Activated CD8-positive, alpha-beta memory T cell treated with anti-CD3 and anti-CD28 coated beads, Interleukin-2, amount 10 ng/mL, durations not matched to agents 7 days and 5 days (primary cell): Measurements from ENCODE around the gene C1QTNF4. TPM values are rescaled to one million over a fixed set of nuclear protein-coding genes. Genes with fewer than 3 reads are reported as not detected.
"Not testable (repeated sequence)": the region's sequence is repeated elsewhere in the genome, so short reads cannot be mapped to it uniquely, and the experiment has no call there.

ENCODE experiments used
- ATAC-seq: fragments of 150-1000 bp; cut with Tn5 transposase; one replicate; pipeline ENCODE4 v1.10.0; 2021; ENCODE audit warnings: moderate library complexity
- CTCF ChIA-PET: fragments of 350-600 bp; sonication (Branson Sonifier 250); formaldehyde crosslinking; loops from one replicate; lab custom pipeline; 2021; ENCODE audit warnings: antibody characterized with exemption; lab: Charles Lee
- DNase-seq: peaks from one replicate; pipeline ENCODE4 v3.0.0-alpha.2; 2020
- H3K27ac Mint-ChIP-seq: one replicate; pipeline ENCODE4 v1.8.0; 2021; ENCODE audit warnings: mild to moderate bottlenecking, mixed read lengths
- H3K27me3 Mint-ChIP-seq: one replicate; pipeline ENCODE4 v1.8.0; 2021; ENCODE audit warnings: mixed read lengths
- H3K36me3 Mint-ChIP-seq: one replicate; pipeline ENCODE4 v1.8.0; 2021; ENCODE audit warnings: mild to moderate bottlenecking, mixed read lengths
- H3K4me1 Mint-ChIP-seq: one replicate; pipeline ENCODE4 v1.8.0; 2021; ENCODE audit warnings: mixed read lengths
- H3K4me3 Mint-ChIP-seq: one replicate; pipeline ENCODE4 v1.8.0; 2021; ENCODE audit warnings: mild to moderate bottlenecking, moderate library complexity, mixed read lengths
- H3K9me3 Mint-ChIP-seq: one replicate; pipeline ENCODE4 v1.8.0; 2022; ENCODE audit warnings: low read depth, mixed read lengths
- total RNA-seq, 2 experiments: library from RNA; stranded (reverse); gene quantifications; one replicate each; pipeline ENCODE4 v1.2.3, GENCODE V29; 2021

C1QTNF4 gene
- total RNA-seq, 2 experiments from 2014 or later: 0.23 TPM; not detected in 1

DNA sequence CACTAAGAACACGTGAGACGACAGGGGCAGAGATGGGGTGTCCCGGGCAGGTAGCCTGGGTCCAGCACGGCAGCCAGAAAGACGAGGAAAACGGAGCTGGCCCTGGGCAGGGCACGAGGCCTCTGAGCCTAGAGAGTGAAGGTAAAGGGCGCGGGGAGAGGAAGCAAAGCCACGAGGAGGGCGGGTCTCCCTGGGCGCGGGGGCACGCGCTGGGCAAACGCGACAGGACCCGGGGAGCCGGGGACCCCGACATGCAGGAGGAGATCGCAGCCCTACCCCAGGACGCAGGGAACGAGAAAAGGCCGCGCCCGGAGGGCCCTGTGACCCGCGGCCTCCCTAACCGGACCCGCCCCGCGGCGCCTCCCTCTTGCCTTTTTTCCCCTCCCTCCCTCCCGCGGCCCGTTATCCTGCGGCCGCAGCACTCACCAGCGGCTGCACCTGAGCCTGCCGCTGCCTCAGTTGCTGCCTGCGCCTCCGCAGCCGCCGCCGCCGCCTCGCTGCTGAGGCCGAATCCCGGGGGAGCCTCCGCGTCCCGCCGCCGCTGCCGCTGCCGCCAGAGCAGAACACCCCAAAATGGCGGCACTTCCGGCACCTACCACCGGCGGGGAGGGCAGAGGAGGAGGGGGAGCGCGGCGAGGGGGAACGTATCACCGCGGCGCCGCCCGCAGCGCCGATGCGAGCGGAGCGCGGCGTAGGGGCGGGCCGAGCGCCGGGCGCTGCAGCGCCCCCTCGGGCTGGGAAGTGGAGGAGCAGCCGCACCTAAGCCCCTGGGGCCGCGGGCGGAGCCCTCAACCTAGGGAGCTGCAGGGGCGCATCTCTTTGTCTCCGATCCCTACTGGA, 41.4 kb downstream of the C1QTNF4 start, which contains the start of gene CELF1:
TSS of gene CELF1 (minus strand) at position 567 of the 840 bp plus-strand sequence. CDS start 53,609 bp downstream, outside the sequence.
- CTCF ChIA-PET: interaction anchor here (0.6 to 4.0 kb wide), 22 partner anchors 12 to 338 kb away, joined by 3 to 48 read pairs (median 3); partner anchors contain the start of genes AGBL2, DDB2, KBTBD4 and NDUFS3
- Mint-ChIP-seq H3K9me3 (no peaks in the 10 kb centered on the region), H3K27ac (peak within 1 kb of the TSS; percentile 92), H3K36me3 (peaks cover 14% of the 10 kb centered on the region), H3K4me1 (peaks cover 39% of the 10 kb centered on the region), H3K4me3 (peak within 1 kb of the TSS; percentile 90), H3K27me3 (no peaks in the 10 kb centered on the region)
- DNase-seq: peak; percentile 95
- ATAC-seq: peak; percentile 92

GRCh38 chr11:47552056-47552565, 42.1 kb downstream of the C1QTNF4 start:
- DNase-seq: peak; percentile 55
- H3K27me3 Mint-ChIP-seq: no peaks in the 10 kb centered on the region
- H3K4me1 Mint-ChIP-seq: peaks cover 43% of the 10 kb centered on the region
- peak overlapping the region; percentile 90 for H3K4me3 Mint-ChIP-seq
- peaks cover 15% of the 10 kb centered on the region for H3K36me3 Mint-ChIP-seq
- H3K27ac Mint-ChIP-seq: peak overlapping the region; percentile 92
- no peaks in the 10 kb centered on the region for H3K9me3 Mint-ChIP-seq
- CTCF ChIA-PET: interaction anchor here (0.7 to 4.0 kb wide), 15 partner anchors 11 to 515 kb away, joined by 3 to 48 read pairs (median 4); partner anchors contain the start of genes AGBL2, KBTBD4, NDUFS3 and PTPMT1
- peak; percentile 0 for ATAC-seq

DNA sequence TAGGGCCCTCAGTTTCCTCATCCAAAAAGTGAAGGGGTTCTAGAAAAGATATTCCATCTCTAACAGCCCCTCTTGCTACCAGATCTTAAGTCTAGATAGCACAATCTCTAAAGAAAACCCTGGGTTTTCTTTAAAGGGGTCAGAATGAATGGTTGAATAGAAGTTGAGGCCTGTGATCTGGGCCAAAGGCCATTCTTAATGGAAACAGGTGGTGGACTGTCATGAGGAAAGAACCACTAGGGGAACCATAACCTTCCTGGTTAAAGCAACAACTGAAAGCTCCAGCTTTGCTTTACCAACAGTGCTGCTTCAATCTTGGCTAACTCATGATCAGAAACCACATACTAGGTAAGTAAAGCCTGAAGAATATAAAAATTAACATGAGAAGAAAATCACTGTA, 43.1 kb downstream of the C1QTNF4 start:
- H3K9me3 Mint-ChIP-seq: no peaks in the 10 kb centered on the region
- peaks cover 48% of the 10 kb centered on the region for H3K4me1 Mint-ChIP-seq
- no peak for ATAC-seq
- peak overlapping the region; percentile 90 for H3K4me3 Mint-ChIP-seq
- CTCF ChIA-PET: interaction anchor here (0.7 to 4.0 kb wide), 11 partner anchors 10 to 516 kb away, joined by 3 to 48 read pairs (median 4); partner anchors contain the start of genes KBTBD4, NDUFS3 and PTPMT1
- DNase-seq: no peak
- H3K27ac Mint-ChIP-seq: peak overlapping the region; percentile 92
- H3K27me3 Mint-ChIP-seq: no peaks in the 10 kb centered on the region
- peaks cover 20% of the 10 kb centered on the region for H3K36me3 Mint-ChIP-seq

DNA sequence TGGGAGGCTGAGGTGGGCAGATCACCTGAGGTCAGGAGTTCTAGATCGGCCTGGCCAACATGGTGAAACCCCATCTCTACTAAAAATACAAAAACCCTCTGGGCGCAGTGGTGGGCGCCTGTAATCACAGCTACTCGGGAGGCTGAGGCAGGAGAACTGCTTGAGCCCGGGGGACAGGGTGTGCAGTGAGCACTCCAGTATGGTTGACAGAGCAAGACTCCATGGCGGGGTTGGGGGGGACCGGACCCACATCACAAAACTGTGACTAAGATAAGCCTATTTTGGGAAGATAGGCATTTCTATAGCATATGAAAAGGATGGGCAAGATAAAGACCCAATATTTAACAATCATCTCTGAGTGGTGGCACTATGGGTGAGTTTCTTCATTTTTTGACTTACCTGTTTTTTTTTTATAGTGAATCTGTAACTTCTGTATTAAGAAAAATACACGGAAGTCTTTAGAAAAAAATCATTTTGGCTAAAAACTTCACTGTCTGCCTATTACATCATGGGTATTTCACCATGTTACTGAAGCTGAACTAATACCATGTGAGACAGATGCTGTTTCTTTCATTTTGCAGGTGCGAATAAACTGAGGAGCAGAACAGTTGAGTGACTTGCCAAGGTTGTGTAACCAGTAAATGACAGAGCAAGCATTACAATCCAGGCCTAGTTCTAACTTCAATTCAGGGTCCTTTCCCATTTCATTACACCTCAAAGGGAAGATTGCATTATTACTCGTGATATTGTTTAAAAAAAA, 43.7 kb downstream of the C1QTNF4 start:
- Mint-ChIP-seq H3K4me1 (peaks cover 48% of the 10 kb centered on the region), H3K27ac (peak overlapping the region; percentile 92)

GRCh38 chr11:47546274-47546673, 47.9 kb downstream of the C1QTNF4 start:
- H3K27me3 Mint-ChIP-seq, H3K27ac Mint-ChIP-seq, H3K9me3 Mint-ChIP-seq, CTCF ChIA-PET, H3K4me3 Mint-ChIP-seq, ATAC-seq, DNase-seq: not testable (repeated sequence)
- peaks cover 54% of the 10 kb centered on the region for H3K4me1 Mint-ChIP-seq
- H3K36me3 Mint-ChIP-seq: peaks cover 20% of the 10 kb centered on the region

More for the DNA sequence above, 43.7 kb downstream of the C1QTNF4 start:
- Mint-ChIP-seq H3K27me3 (no peaks in the 10 kb centered on the region), H3K36me3 (peaks cover 20% of the 10 kb centered on the region), H3K4me3 (peak overlapping the region; percentile 90), H3K9me3 (no peaks in the 10 kb centered on the region)
- CTCF ChIA-PET: interaction anchor here (1.3 to 4.0 kb wide), 4 partner anchors 10 to 158 kb away, joined by 3 to 19 read pairs (median 7); partner anchors contain the start of genes KBTBD4 and NDUFS3
- DNase-seq (no peak), ATAC-seq (no peak)

DNA sequence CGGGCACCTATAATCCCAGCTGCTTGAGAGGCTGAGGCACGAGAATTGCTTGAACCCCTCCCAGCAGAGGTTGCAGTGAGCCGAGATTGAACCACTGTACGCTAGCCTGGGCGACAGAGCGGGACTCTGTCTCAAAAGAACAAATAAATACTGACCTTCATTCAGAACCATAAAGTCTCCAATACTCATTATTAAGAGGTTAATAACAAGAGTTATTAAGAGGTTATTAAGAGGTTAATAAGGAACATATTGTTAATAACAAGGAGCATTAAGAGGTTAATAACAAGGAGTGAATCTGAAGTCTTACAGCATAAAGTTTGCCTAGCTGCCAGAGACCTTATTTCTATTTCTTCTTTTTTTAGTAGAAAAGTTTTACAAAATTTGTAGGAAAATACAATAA, 48.9 kb downstream of the C1QTNF4 start:
- peaks cover 22% of the 10 kb centered on the region for H3K36me3 Mint-ChIP-seq
- DNase-seq (no peak), ATAC-seq (no peak)
- H3K27me3 Mint-ChIP-seq: no peaks in the 10 kb centered on the region
- H3K27ac Mint-ChIP-seq: no peak overlapping the region
- no peaks in the 10 kb centered on the region for H3K9me3 Mint-ChIP-seq
- H3K4me3 Mint-ChIP-seq: no peak overlapping the region
- CTCF ChIA-PET: no interaction called here
- peaks cover 54% of the 10 kb centered on the region for H3K4me1 Mint-ChIP-seq

DNA sequence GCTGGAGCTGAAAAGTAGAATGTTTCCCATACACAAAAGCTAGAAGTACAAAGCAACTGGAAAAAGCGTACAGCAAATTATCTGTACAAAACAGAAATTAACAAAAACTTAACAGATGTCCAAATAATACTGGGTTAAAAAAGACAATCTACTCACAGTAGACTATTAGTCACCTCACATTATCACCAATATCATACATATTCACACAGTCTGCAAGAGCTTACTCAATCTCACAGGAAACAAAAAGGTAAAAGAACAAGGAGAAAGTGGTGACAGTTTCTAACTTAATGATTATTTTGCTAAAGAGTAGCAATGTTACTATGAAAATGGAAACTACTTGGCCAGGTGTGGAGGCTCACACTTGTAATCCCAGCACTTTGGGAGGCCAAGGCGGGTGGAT, 53.1 kb downstream of the C1QTNF4 start:
- Mint-ChIP-seq H3K36me3 (peaks cover 20% of the 10 kb centered on the region), H3K27me3 (no peaks in the 10 kb centered on the region), H3K9me3 (no peaks in the 10 kb centered on the region), H3K27ac (peak overlapping the region; percentile 66), H3K4me1 (peaks cover 42% of the 10 kb centered on the region), H3K4me3 (no peak overlapping the region)
- DNase-seq (no peak), ATAC-seq (no peak)
- CTCF ChIA-PET: interaction anchor here (1.5 to 2.9 kb wide), 3 partner anchors 10 to 23 kb away, joined by 4 to 10 read pairs (median 10); partner anchors contain the start of gene CELF1

DNA sequence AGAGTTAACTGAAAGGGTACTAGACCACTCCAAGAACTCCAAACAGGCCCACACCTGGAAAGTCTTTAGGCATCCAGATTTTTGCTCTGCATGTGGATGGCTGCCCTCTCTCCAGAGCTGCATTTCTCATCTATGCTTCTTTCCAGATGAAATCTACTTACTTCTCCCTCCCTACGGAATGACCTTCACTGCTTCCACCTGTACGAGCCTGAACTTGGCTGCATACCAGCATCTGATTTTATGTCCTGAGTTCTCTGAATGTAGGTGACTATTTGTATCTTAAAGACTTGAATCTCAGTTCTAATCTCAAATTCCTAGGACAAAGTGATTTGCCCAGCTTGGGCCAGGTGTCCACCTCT, 54.6 kb downstream of the C1QTNF4 start:
- Mint-ChIP-seq H3K4me3 (no peak overlapping the region), H3K4me1 (peaks cover 42% of the 10 kb centered on the region), H3K9me3 (no peaks in the 10 kb centered on the region), H3K36me3 (peaks cover 21% of the 10 kb centered on the region), H3K27me3 (no peaks in the 10 kb centered on the region), H3K27ac (peak overlapping the region; percentile 66)
- DNase-seq (no peak), ATAC-seq (no peak)
- CTCF ChIA-PET: interaction anchor here (1.0 to 2.9 kb wide), 5 partner anchors 12 to 85 kb away, joined by 3 to 10 read pairs (median 4); partner anchors contain the start of genes CELF1 and PTPMT1

Other genes with a start within 250 kb of the C1QTNF4 start
- not detected for gene MYBPC3, start 241.7 kb downstream of the C1QTNF4 start, total RNA-seq
- gene SPI1, start 215.9 kb downstream of the C1QTNF4 start, total RNA-seq: not detected
- 10 to 100 TPM; 18.2 to 22.1 TPM for gene SLC39A13, start 185.8 kb downstream of the C1QTNF4 start, total RNA-seq
- 100 to 1,000 TPM; 150 to 164 TPM for gene PSMC3, start 168.0 kb downstream of the C1QTNF4 start, total RNA-seq
- gene RAPSN, start 145.3 kb downstream of the C1QTNF4 start, total RNA-seq: under 1 TPM; 0.16 to 0.79 TPM
- 100 to 1,000 TPM; 108 to 118 TPM for gene CELF1, start 41.3 kb downstream of the C1QTNF4 start, total RNA-seq
- gene PTPMT1, start 28.8 kb downstream of the C1QTNF4 start, total RNA-seq: 10 to 100 TPM; 48.4 to 50.2 TPM
- gene KBTBD4, start 15.4 kb downstream of the C1QTNF4 start, total RNA-seq: 10 to 100 TPM; 17.7 to 19.0 TPM
- gene NDUFS3, start 15.3 kb downstream of the C1QTNF4 start, total RNA-seq: 100 to 1,000 TPM; 110 to 127 TPM
- under 1 TPM in 1 of 2 experiments, not detected in 1; 0.21 TPM for gene FAM180B, start 7.7 kb downstream of the C1QTNF4 start, total RNA-seq
- 100 to 1,000 TPM in 1 of 2 experiments, 10 to 100 TPM in 1; 70.9 to 100 TPM for gene MTCH2, start 48.1 kb upstream of the C1QTNF4 start, total RNA-seq
- 10 to 100 TPM in 1 of 2 experiments, 1 to 10 TPM in 1; 5.6 to 10.3 TPM for gene AGBL2, start 121.0 kb upstream of the C1QTNF4 start, total RNA-seq
- 100 to 1,000 TPM; 142 to 182 TPM for gene FNBP4, start 172.9 kb upstream of the C1QTNF4 start, total RNA-seq